A673 (cell line): ENCODE data around the gene GLS.

ENCODE experiments used
- CTCF ChIP-seq: fragments of 300-800, 200-600 bp; sonication (generic); conservative IDR thresholded peaks from 2 replicates; pipeline ENCODE4 v1.5.1; 2017; ENCODE audit warnings: low read depth, mild to moderate bottlenecking, antibody characterized with exemption, low read length, moderate library complexity, mixed read lengths
- EZH2 ChIP-seq: fragments of 200-600 bp; sonication (generic); IDR thresholded peaks from 2 replicates; pipeline ENCODE4 v1.6.1; 2017; ENCODE audit warnings: borderline replicate concordance, low read depth, mild to moderate bottlenecking, mixed read lengths, antibody characterized with exemption, low read length; ENCODE audit not compliant: poor library complexity, severe bottlenecking

GRCh38 chr2:190835303-190835930, 45.2 kb upstream of the GLS start:
- TF ChIP-seq CTCF (no peak), EZH2 (no peak)
